GM23248 (cell line): Measurements from ENCODE around the gene MXRA8. TPM values are rescaled to one million over a fixed set of nuclear protein-coding genes. Genes with fewer than 3 reads are reported as not detected.

ENCODE experiments used
- DNase-seq: peaks from one replicate; pipeline ENCODE4 v3.0.0-alpha.2; 2015
- H2AFZ ChIP-seq: fragments of 200-600 bp; sonication (generic); 2 replicates; pipeline ENCODE4 v1.6.1; 2016; ENCODE audit warnings: antibody characterized with exemption
- H3F3A ChIP-seq: fragments of 200-600 bp; sonication (generic); 2 replicates; pipeline ENCODE4 v1.6.1; 2016; ENCODE audit warnings: mild to moderate bottlenecking, antibody characterized with exemption, mixed run types; ENCODE audit not compliant: insufficient read depth
- H3K27ac ChIP-seq: fragments of 200-600 bp; sonication (generic); 2 replicates; pipeline ENCODE4 v1.5.1; 2016; ENCODE audit warnings: mild to moderate bottlenecking
- H3K27me3 ChIP-seq: fragments of 200-600 bp; sonication (generic); replicated peaks from 2 replicates; pipeline ENCODE4 v1.6.1; 2016; ENCODE audit warnings: mild to moderate bottlenecking; ENCODE audit not compliant: insufficient read depth
- H3K36me3 ChIP-seq: fragments of 200-600 bp; sonication (generic); 2 replicates; pipeline ENCODE4 v1.6.1; 2016; ENCODE audit warnings: low read depth, mild to moderate bottlenecking
- H3K4me1 ChIP-seq: fragments of 200-600 bp; sonication (generic); 2 replicates; pipeline ENCODE4 v1.6.1; 2016; ENCODE audit warnings: mild to moderate bottlenecking; ENCODE audit not compliant: insufficient read depth
- H3K4me2 ChIP-seq: fragments of 200-600 bp; sonication (generic); one replicate; pipeline ENCODE4 v1.6.1; 2016; ENCODE audit warnings: mild to moderate bottlenecking; ENCODE audit not compliant: unreplicated experiment
- H3K4me3 ChIP-seq: fragments of 200-600 bp; sonication (generic); 2 replicates; pipeline ENCODE4 v1.5.1; 2016; ENCODE audit warnings: mild to moderate bottlenecking
- H3K79me2 ChIP-seq: fragments of 200-600 bp; sonication (generic); 2 replicates; pipeline ENCODE4 v1.6.1; 2016; ENCODE audit warnings: mild to moderate bottlenecking; ENCODE audit not compliant: insufficient read depth
- H3K9ac ChIP-seq: fragments of 200-600 bp; sonication (generic); 2 replicates; pipeline ENCODE4 v1.6.1; 2016; ENCODE audit warnings: mild to moderate bottlenecking
- H3K9me2 ChIP-seq: fragments of 200-600 bp; sonication (generic); 2 replicates; pipeline ENCODE4 v1.6.1; 2016; ENCODE audit warnings: mixed run types, mild to moderate bottlenecking, moderate library complexity; ENCODE audit not compliant: insufficient read depth
- H3K9me3 ChIP-seq: fragments of 200-600 bp; sonication (generic); one replicate; pipeline ENCODE4 v1.6.1; 2017; ENCODE audit warnings: low read depth
- H4K20me1 ChIP-seq: fragments of 200-600 bp; sonication (generic); 2 replicates; pipeline ENCODE4 v1.6.0; 2016; ENCODE audit not compliant: insufficient read depth
- EZH2 ChIP-seq: fragments of 200-600 bp; sonication (generic); IDR thresholded peaks from 2 replicates; pipeline ENCODE4 v1.6.1; 2018; ENCODE audit warnings: antibody characterized with exemption, mild to moderate bottlenecking; ENCODE audit not compliant: insufficient read depth, poor library complexity, severe bottlenecking
- EZH2phosphoT487 ChIP-seq: fragments of 200-600 bp; sonication (generic); IDR thresholded peaks from 2 replicates; pipeline ENCODE4 v1.6.1; 2018; ENCODE audit warnings: antibody characterized with exemption, moderate library complexity, mild to moderate bottlenecking, low read depth; ENCODE audit not compliant: insufficient read depth
- WGBS, 2 experiments: methylation state at CpG; one replicate each; pipeline ENCODE4 v1.1.6; 2015 to 2017; ENCODE audit warnings: low lambda C conversion rate in 2 of 2, low coverage in 1 of 2; ENCODE audit errors: missing lambda C conversion rate in 2 of 2; 5-methylcytosine and 5-hydroxymethylcytosine counted together
- in situ Hi-C: fragments of 300-500 bp; cut with MboI; formaldehyde crosslinking; loops from 2 replicates; pipeline ENCODE4 v1.15.0; 2020
- polyA plus RNA-seq: library from polyadenylated mRNA; unstranded; fragments of >200 nt; fragmentation: Nextera tagmentation; extraction: Ambion mirVana; gene quantifications from 2 replicates; pipeline ENCODE4 v1.2.1, GENCODE V29; 2016
- total RNA-seq: library from RNA; depleted of rRNA; stranded (reverse); fragments of >200 nt; shearing (Covaris generic); gene quantifications from 2 replicates; pipeline ENCODE4 v1.2.3, GENCODE V29; 2014

MXRA8 gene
- total and polyA plus RNA-seq, 2 experiments from 2014 or later = 584 to 1,228 TPM

- no peaks in the 10 kb centered on the region for H3K9me3 ChIP-seq
- no peaks in the 10 kb centered on the region for H4K20me1 ChIP-seq
- no peaks in the 10 kb centered on the region; the same call in 1 of the 2 replicates for H3K36me3 ChIP-seq
- DNase-seq = peak; percentile 93
- H3K79me2 ChIP-seq = peaks cover 79% of the 10 kb centered on the region
- no peaks in the 10 kb centered on the region for H3F3A ChIP-seq
- H3K4me1 ChIP-seq = peaks cover 23% of the 10 kb centered on the region
- WGBS, 2 experiments = 41 to 64% methylated on average over 10 to 13 of the region's 15 CpGs
- no peaks in the 10 kb centered on the region for H3K27me3 ChIP-seq
- peak overlapping the region; percentile 42; the same call in 1 of the 2 replicates for H3K4me3 ChIP-seq
- peak overlapping the region; percentile 61 for H3K4me2 ChIP-seq
- H2AFZ ChIP-seq = no peak overlapping the region
- peak overlapping the region; percentile 41 for H3K27ac ChIP-seq
- no peak for TF ChIP-seq EZH2
- peak overlapping the region; percentile 47 for H3K9ac ChIP-seq
- H3K9me2 ChIP-seq = no peaks in the 10 kb centered on the region
- in situ Hi-C loops = no loop called here
Observed at GRCh38 chr1:1344655-1345361, 13.5 kb downstream of the MXRA8 start.

GRCh38 chr1:1343811-1344421 is 14.4 kb downstream of the MXRA8 start:
- Histone ChIP-seq H3K4me1 (peaks cover 23% of the 10 kb centered on the region), H3K9ac (no peak overlapping the region), H3K79me2 (peaks cover 79% of the 10 kb centered on the region), H3K36me3 (no peaks in the 10 kb centered on the region; the same call in 1 of the 2 replicates), H3K4me3 (no peak overlapping the region), H2AFZ (no peak overlapping the region), H3K9me3 (no peaks in the 10 kb centered on the region), H3K4me2 (no peak overlapping the region), H3K27me3 (no peaks in the 10 kb centered on the region), H3K27ac (no peak overlapping the region; the same call in 1 of the 2 replicates), H3K9me2 (no peaks in the 10 kb centered on the region), H3F3A (no peaks in the 10 kb centered on the region), H4K20me1 (no peaks in the 10 kb centered on the region)
- DNase-seq = no peak
- TF ChIP-seq EZH2phosphoT487 = no peak
- no peak for TF ChIP-seq EZH2
- 85 to 89% methylated on average over 23 to 24 of the region's 24 CpGs for WGBS, 2 experiments
- in situ Hi-C loops = no loop called here

GRCh38 chr1:1342584-1343115 is 15.7 kb downstream of the MXRA8 start:
- Histone ChIP-seq H2AFZ (no peak overlapping the region), H3K9me3 (no peaks in the 10 kb centered on the region), H3K9me2 (no peaks in the 10 kb centered on the region), H3K9ac (no peak overlapping the region), H4K20me1 (no peaks in the 10 kb centered on the region), H3K36me3 (no peaks in the 10 kb centered on the region; the same call in 1 of the 2 replicates), H3K79me2 (peaks cover 67% of the 10 kb centered on the region), H3F3A (no peaks in the 10 kb centered on the region), H3K4me1 (peaks cover 23% of the 10 kb centered on the region), H3K27me3 (no peaks in the 10 kb centered on the region), H3K4me2 (no peak overlapping the region), H3K4me3 (no peak overlapping the region), H3K27ac (no peak overlapping the region)
- DNase-seq = no peak
- in situ Hi-C loops = no loop called here
- TF ChIP-seq EZH2 = no peak
- no peak for TF ChIP-seq EZH2phosphoT487
- 84 to 89% methylated on average over 9 to 18 of the region's 18 CpGs for WGBS, 2 experiments

GRCh38 chr1:1342061-1342562 is 16.2 kb downstream of the MXRA8 start:
- Histone ChIP-seq H3K9ac (no peak overlapping the region), H3K4me1 (peaks cover 23% of the 10 kb centered on the region), H2AFZ (no peak overlapping the region), H3K36me3 (no peaks in the 10 kb centered on the region; the same call in 1 of the 2 replicates), H3K4me2 (no peak overlapping the region), H3F3A (no peaks in the 10 kb centered on the region), H3K9me3 (no peaks in the 10 kb centered on the region), H3K4me3 (no peak overlapping the region), H3K9me2 (no peaks in the 10 kb centered on the region), H4K20me1 (no peaks in the 10 kb centered on the region), H3K79me2 (peaks cover 62% of the 10 kb centered on the region), H3K27ac (no peak overlapping the region), H3K27me3 (no peaks in the 10 kb centered on the region)
- no peak for DNase-seq
- in situ Hi-C loops = no loop called here
- TF ChIP-seq EZH2 (no peak), EZH2phosphoT487 (no peak)
- WGBS, 2 experiments = 94 to 96% methylated on average over 9 to 26 of the region's 28 CpGs
